ENCODE measurements around the gene RS1.

RS1 gene

DNA sequence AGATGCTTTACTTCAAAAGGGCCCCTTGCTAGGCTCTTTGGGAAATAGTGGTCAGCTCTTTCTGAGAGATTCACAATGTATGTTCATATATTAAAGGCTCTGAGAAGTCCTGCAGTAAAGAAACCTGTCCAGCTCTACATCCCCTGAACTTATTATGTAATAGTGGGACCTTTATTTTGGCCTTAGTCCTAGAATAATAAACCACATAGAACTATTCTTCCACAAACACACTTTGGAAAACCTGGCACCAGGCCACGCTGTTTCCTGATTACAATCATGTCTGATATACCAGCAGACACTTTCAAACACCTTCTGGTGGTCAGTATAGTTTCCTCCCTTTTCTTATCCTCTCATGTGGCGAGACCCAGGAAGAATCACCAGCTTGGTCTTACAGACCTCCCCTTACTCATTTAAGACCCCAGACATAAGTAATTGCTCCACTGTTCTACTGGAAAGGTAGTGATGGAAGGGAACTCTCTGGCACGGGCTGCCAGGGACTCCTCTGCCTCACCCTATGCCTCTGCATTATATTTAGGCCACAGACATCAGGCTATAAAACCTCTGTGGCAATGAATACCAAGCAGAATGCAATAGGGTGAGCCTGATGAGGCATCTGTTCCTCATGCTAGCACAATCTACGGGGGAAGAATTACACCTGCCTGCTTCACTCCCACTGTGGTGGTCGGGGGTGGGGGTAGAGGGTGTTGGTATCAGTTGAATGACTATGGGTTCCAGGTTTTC is 29.9 kb upstream of the RS1 start:
- TF ChIP-seq, protein P1, sequence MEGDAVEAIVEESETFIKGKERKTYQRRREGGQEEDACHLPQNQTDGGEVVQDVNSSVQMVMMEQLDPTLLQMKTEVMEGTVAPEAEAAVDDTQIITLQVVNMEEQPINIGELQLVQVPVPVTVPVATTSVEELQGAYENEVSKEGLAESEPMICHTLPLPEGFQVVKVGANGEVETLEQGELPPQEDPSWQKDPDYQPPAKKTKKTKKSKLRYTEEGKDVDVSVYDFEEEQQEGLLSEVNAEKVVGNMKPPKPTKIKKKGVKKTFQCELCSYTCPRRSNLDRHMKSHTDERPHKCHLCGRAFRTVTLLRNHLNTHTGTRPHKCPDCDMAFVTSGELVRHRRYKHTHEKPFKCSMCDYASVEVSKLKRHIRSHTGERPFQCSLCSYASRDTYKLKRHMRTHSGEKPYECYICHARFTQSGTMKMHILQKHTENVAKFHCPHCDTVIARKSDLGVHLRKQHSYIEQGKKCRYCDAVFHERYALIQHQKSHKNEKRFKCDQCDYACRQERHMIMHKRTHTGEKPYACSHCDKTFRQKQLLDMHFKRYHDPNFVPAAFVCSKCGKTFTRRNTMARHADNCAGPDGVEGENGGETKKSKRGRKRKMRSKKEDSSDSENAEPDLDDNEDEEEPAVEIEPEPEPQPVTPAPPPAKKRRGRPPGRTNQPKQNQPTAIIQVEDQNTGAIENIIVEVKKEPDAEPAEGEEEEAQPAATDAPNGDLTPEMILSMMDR (conservative IDR thresholded peaks at IDR 0.05): no peak
- no peak for TF ChIP-seq ZFX (IDR thresholded peaks at IDR 0.05)
- H3K27ac ChIP-seq: peak overlapping the region; percentile 75

DNA sequence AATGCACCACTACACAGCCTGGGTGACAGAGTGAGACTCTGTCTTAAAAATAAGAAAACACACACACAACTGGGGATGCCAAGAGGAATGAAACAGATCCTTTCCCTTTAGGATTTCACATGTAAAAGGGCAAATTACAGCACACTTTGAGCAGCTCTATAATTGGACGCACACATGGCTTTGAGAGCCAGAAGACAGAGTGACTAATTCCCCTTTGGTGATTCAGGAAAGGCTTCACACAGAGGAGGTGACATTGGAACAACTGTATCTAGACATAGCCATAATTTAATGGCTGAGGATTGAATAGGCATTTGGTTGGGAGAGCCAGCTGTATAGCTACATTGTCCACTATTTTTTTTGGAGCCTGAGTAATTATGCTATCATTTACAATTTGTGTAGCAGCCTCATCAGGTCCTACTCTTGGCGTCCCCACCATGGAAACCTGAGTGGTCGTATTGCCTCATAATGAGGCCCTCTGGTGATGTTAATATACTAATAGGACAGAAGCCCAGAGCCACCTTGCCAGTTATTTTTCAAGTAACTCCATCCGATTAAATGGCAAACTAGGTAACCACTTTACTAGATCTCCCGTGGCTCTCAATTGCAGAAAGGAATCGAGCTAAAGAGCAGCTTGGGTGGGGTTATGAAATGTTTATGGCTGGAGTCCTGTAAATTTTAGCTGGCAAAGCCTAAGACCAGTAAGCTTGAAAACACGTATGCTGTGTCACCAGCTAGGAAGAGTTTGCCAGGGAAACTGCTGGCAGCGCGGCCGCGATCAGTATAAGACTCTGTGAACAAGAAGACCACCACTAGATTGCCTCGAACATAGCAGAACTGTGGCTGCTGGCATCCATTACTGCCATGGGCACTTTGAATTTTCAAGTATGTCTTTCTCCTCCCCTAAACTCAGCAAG is 27.1 kb upstream of the RS1 start:
- no peak overlapping the region for H3K27ac ChIP-seq
- TF ChIP-seq ZFX (IDR thresholded peaks at IDR 0.05): no peak
- TF ChIP-seq, protein P1 (conservative IDR thresholded peaks at IDR 0.05): no peak

DNA sequence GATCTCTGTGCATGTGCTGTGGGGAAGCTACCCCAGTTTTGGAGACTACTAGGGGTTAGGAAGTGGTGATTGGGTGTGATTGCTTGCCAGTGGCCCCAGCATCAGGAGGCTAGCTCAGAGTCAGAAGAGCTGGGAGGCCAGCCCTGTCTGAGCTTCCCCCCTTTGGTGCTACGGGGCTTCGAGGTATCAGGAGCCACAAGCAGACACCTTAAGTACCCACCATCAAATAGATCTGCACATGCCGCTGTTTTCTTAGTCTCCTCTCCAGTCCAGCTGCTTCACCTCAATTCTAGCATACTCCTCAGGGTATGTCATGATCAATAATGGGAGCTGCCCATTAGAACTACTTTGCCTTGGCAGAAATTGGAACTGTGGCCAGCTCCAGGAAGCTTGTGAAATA is 24.7 kb upstream of the RS1 start:
- TF ChIP-seq ZFX (IDR thresholded peaks at IDR 0.05): no peak
- TF ChIP-seq, protein P1 (conservative IDR thresholded peaks at IDR 0.05): no peak
- no peak overlapping the region for H3K27ac ChIP-seq

DNA sequence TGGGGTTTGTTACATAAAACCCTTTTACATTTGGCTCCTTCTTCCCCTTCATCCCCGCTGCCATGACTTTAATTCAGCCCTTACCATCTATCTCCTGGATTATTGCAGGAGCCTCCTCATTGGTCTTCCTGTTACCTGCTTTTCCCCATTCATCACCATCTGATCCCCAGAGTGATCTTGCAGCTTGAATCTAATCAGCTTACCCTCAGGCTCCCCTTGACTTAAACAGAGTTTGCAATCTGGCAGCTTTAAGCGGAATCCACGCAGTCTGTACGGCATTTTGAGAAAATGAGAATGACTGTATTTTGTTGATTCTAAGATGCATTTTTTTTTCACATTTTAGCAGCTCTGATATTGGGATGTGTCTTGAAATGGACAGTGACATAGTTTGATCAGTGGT is 20.6 kb upstream of the RS1 start:
- no peak overlapping the region for H3K27ac ChIP-seq
- TF ChIP-seq, protein P1 (conservative IDR thresholded peaks at IDR 0.05): no peak
- no peak for TF ChIP-seq ZFX (IDR thresholded peaks at IDR 0.05)

DNA sequence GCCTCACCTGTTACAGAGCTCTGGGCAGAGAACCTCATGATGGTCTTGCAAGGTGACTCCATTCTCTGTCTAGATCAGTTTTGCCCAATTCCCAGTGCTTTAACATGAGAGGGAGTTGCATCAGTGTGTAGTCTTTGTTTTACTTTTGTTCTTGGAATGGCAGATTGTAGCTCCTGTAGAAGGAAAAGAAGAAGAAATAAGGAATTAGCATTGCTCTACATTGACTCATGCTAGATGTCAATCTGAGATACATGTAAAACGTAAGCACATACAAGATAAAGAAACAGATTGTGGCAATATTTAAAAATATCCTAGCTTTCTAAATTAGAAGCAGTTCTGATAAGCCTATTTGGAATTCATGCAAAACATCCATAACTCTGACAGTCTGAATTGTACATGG is 19.5 kb upstream of the RS1 start:
- H3K27ac ChIP-seq: no peak overlapping the region
- TF ChIP-seq, protein P1 (conservative IDR thresholded peaks at IDR 0.05): no peak
- TF ChIP-seq ZFX (IDR thresholded peaks at IDR 0.05): no peak

DNA sequence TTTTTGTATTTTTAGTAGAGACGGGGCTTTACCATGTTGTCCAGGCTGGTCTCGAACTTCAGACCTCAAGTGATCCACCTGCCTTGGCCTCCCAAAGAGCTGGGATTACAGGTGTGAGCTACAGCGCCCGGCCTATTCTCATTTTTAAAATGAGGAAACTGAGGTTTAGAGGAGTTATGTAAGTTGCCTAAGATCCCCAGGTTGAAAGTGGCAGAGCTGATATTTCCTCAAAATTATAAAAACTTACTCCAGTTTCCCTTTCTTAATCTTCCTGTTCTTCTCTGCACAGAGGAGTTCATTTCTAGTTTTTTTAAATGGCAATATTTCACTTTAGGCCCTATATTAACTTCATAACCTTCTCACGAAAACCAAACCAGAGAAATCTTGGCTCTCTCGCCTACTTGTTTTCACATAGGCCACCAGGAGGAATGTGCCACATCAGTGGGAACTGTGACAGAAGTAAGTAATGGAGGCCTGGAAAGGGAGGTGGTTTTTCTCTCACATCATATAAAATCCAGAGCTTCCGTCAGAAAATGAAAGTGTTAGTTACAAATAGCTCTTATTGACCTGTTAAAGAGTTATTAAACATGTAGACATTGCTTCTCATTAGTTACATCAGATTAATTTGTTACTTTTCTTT is 16.1 kb upstream of the RS1 start:
- TF ChIP-seq, protein P1 (conservative IDR thresholded peaks at IDR 0.05): no peak
- TF ChIP-seq ZFX (IDR thresholded peaks at IDR 0.05): no peak
- H3K27ac ChIP-seq: no peak overlapping the region

Measured in C4-2B (cell line).